K562 (cell line): ENCODE measurements around the gene PRKCG. TPM values are rescaled to one million over a fixed set of nuclear protein-coding genes. Genes with fewer than 3 reads are reported as not detected.
A peak's percentile ranks its signal among the peaks of the same experiment; 100 is the strongest.

ENCODE experiments used
- BCOR ChIP-seq: fragments of 450-650 bp; IDR thresholded peaks from 2 replicates; pipeline ENCODE4 v1.6.1; 2016
- ETV5 ChIP-seq: sonication (generic); formaldehyde crosslinking; IDR thresholded peaks from 2 replicates; pipeline ENCODE4 v1.4.0; 2020; ENCODE audit warnings: low read depth, mild to moderate bottlenecking, missing genetic modification reagents
- NCOA2 ChIP-seq, 2 experiments: fragments of 450-650 bp; IDR thresholded peaks; 2 replicates each; pipeline ENCODE4 v1.6.1; 2018; ENCODE audit warnings: mild to moderate bottlenecking in 2 of 2, moderate library complexity in 1 of 2; ENCODE audit not compliant: partially characterized antibody in 2 of 2
- TSC22D4 ChIP-seq: fragments of 450-650 bp; IDR thresholded peaks from 2 replicates; pipeline ENCODE4 v1.6.1; 2016; ENCODE audit warnings: missing genetic modification characterization, missing biosample characterization, control low read depth
- ZMIZ1 ChIP-seq, 2 experiments: fragments of 150-350 bp in 1 of 2; IDR thresholded peaks; 2 replicates each; pipeline ENCODE4 v1.6.1; 2012 to 2016; ENCODE audit warnings: low read depth in 2 of 2, low read length in 2 of 2, mild to moderate bottlenecking in 1 of 2, moderate library complexity in 1 of 2
- ZNF184 ChIP-seq: sonication (generic); formaldehyde crosslinking; IDR thresholded peaks from 2 replicates; pipeline ENCODE4 v1.5.0; 2020; ENCODE audit warnings: missing genetic modification reagents
- ZNF274 ChIP-seq: IDR thresholded peaks from 2 replicates; pipeline ENCODE4 v1.6.1; 2011; ENCODE audit warnings: low read depth, mild to moderate bottlenecking, low read length, moderate library complexity, borderline replicate concordance
- ZNF431 ChIP-seq: sonication (generic); formaldehyde crosslinking; IDR thresholded peaks from 2 replicates; pipeline ENCODE4 v1.8.0; 2022; ENCODE audit warnings: mild to moderate bottlenecking, missing genetic modification reagents
- ZNF644 ChIP-seq: fragments of 200-800 bp; sonication (Bioruptor generic); IDR thresholded peaks from 2 replicates; pipeline ENCODE4 v1.6.1; 2016; ENCODE audit warnings: low read depth, missing genetic modification characterization, missing compliant biosample characterization
- polyA plus RNA-seq, 8 experiments: library from polyadenylated mRNA; depleted of rRNA in 4 of 8; stranded (reverse) in 5 of 8; unstranded in 3 of 8; fragments of >200 nt; fragmentation: Nextera tagmentation in 2 of 8; fragmentation: Illumina TruSeq in 1 of 8; extraction: Ambion mirVana in 2 of 8; extraction: Trizol in 1 of 8; gene quantifications; 2 replicates each; pipeline versions ENCODE4 v1.2.1 to v1.2.3, GENCODE V29; 2011 to 2014; ENCODE audit warnings: inconsistent platforms in 1 of 8, missing spikeins in 1 of 8
- total RNA-seq, 7 experiments: library from RNA; depleted of rRNA in 6 of 7; stranded (reverse); fragments of >200 nt in 6 of 7; fragmentation: Illumina TruSeq in 2 of 7; extraction: Trizol in 2 of 7; gene quantifications; 2 replicates each; pipeline versions ENCODE4 v1.2.1 to v1.2.3, GENCODE V29; 2011 to 2021; ENCODE audit warnings: low replicate concordance in 1 of 7
- TF ChIP-seq, protein P1 (sequence below): fragments of 450-650 bp; IDR thresholded peaks from 2 replicates; pipeline ENCODE4 v1.7.0; 2016; ENCODE audit warnings: borderline replicate concordance
- TF ChIP-seq, protein P2 (sequence below), 2 experiments: fragments of 450-650 bp; formaldehyde crosslinking in 1 of 2; IDR thresholded peaks; 2 replicates each; pipeline versions ENCODE4 v1.4.0 to v1.6.1; 2014 to 2020; ENCODE audit warnings: mild to moderate bottlenecking in 2 of 2, borderline replicate concordance in 1 of 2, low read depth in 1 of 2

Gene PRKCG
- total and polyA plus RNA-seq, 9 of the 15 experiments (the other 6 are each of a cell fraction or from before 2014, with no cell fraction given) = not detected

DNA sequence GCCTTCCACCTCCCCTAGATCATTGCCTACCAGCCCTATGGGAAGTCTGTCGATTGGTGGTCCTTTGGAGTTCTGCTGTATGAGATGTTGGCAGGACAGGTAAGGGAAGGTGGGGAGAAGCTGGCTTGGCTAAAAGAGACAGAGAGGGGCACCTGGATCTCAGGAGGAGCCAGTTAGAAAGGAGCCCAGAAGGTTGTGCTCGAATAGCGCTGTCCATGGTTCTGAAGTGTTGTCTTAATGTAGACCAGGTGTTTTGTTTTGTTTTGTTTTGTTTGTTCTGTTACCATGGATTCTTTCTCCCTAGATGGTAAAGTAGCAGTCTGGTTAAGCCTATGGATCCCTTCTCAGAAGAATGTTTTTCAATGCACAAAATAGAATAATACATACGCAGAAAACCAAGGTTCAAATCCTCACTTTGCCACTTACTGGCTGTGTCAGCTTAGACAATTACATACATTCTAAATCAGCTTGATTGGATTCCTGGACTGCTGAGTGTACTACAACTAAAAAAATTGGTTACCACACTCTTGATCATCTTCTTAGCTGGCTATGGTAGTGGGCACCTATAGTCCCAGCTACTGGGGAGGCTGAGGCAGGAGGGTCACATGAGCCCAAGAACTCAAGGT is 21.2 kb downstream of the PRKCG start (continued):
- TF ChIP-seq NCOA2 (IDR thresholded peaks at IDR 0.05; ENCODE audit: partially characterized antibody in 2 of 2) (no peak), ZNF184 (CRISPR knock-in tag) (no peak), ZNF431 (CRISPR knock-in tag) (no peak), TSC22D4 (tag) (no peak), BCOR (no peak), ZNF274 (no peak), ZMIZ1 (IDR thresholded peaks at IDR 0.05; ENCODE audit: low read depth in 2 of 2, low read length in 2 of 2) (no peak), ZNF644 (tag) (0 out of 2 replicates have a peak, but pooled peaks have one; percentile 32), ETV5 (CRISPR knock-in tag) (no peak)
- TF ChIP-seq, protein P1, sequence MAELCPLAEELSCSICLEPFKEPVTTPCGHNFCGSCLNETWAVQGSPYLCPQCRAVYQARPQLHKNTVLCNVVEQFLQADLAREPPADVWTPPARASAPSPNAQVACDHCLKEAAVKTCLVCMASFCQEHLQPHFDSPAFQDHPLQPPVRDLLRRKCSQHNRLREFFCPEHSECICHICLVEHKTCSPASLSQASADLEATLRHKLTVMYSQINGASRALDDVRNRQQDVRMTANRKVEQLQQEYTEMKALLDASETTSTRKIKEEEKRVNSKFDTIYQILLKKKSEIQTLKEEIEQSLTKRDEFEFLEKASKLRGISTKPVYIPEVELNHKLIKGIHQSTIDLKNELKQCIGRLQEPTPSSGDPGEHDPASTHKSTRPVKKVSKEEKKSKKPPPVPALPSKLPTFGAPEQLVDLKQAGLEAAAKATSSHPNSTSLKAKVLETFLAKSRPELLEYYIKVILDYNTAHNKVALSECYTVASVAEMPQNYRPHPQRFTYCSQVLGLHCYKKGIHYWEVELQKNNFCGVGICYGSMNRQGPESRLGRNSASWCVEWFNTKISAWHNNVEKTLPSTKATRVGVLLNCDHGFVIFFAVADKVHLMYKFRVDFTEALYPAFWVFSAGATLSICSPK = no peak
- TF ChIP-seq, protein P2, sequence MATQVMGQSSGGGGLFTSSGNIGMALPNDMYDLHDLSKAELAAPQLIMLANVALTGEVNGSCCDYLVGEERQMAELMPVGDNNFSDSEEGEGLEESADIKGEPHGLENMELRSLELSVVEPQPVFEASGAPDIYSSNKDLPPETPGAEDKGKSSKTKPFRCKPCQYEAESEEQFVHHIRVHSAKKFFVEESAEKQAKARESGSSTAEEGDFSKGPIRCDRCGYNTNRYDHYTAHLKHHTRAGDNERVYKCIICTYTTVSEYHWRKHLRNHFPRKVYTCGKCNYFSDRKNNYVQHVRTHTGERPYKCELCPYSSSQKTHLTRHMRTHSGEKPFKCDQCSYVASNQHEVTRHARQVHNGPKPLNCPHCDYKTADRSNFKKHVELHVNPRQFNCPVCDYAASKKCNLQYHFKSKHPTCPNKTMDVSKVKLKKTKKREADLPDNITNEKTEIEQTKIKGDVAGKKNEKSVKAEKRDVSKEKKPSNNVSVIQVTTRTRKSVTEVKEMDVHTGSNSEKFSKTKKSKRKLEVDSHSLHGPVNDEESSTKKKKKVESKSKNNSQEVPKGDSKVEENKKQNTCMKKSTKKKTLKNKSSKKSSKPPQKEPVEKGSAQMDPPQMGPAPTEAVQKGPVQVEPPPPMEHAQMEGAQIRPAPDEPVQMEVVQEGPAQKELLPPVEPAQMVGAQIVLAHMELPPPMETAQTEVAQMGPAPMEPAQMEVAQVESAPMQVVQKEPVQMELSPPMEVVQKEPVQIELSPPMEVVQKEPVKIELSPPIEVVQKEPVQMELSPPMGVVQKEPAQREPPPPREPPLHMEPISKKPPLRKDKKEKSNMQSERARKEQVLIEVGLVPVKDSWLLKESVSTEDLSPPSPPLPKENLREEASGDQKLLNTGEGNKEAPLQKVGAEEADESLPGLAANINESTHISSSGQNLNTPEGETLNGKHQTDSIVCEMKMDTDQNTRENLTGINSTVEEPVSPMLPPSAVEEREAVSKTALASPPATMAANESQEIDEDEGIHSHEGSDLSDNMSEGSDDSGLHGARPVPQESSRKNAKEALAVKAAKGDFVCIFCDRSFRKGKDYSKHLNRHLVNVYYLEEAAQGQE (IDR thresholded peaks at IDR 0.05; ENCODE audit: borderline replicate concordance) = peak; percentile 99
- TF ChIP-seq, protein P2 (CRISPR knock-in tag; IDR thresholded peaks at IDR 0.05; ENCODE audit: low read depth) = peak; percentile 95
